Loucy (cell line): ENCODE measurements around the gene PPP1R10.

ENCODE experiments used
- CTCF ChIP-seq: fragments of 200-600 bp; sonication (generic); conservative IDR thresholded peaks from 2 replicates; pipeline ENCODE4 v1.5.1; 2014; ENCODE audit warnings: mild to moderate bottlenecking, antibody characterized with exemption, low read length
- EZH2phosphoT487 ChIP-seq: fragments of 200-600 bp; IDR thresholded peaks from 2 replicates; pipeline ENCODE4 v1.6.1; 2018; ENCODE audit warnings: antibody characterized with exemption, mild to moderate bottlenecking, moderate library complexity, borderline replicate concordance

GRCh38 chr6:30565772-30566171 lies 51.3 kb downstream of the PPP1R10 start:
- TF ChIP-seq CTCF (no peak), EZH2phosphoT487 (no peak)
